K562 (cell line): Measurements from ENCODE around the gene PYGO2. TPM values are rescaled to one million over a fixed set of nuclear protein-coding genes. Genes with fewer than 3 reads are reported as not detected.

Source experiments
- ADNP ChIP-seq: fragments of 200-800 bp; sonication (Bioruptor generic); IDR thresholded peaks from 2 replicates; pipeline ENCODE4 v1.6.1; 2016; ENCODE audit warnings: missing genetic modification characterization, missing compliant biosample characterization
- HMG20B ChIP-seq: fragments of 250-450 bp; sonication (Bioruptor Pico); IDR thresholded peaks from 2 replicates; pipeline ENCODE4 v1.5.0; 2021; ENCODE audit warnings: mild to moderate bottlenecking
- NFXL1 ChIP-seq: fragments of 450-650 bp; formaldehyde crosslinking; IDR thresholded peaks from 2 replicates; pipeline ENCODE4 v1.4.0; 2021; ENCODE audit warnings: mild to moderate bottlenecking
- POLR2H ChIP-seq: IDR thresholded peaks from 2 replicates; pipeline ENCODE4 v1.6.1; 2016; ENCODE audit warnings: missing genetic modification characterization, low read depth, mild to moderate bottlenecking, control low read depth, missing compliant biosample characterization, moderate library complexity
- RAD51 ChIP-seq: fragments of 450-650 bp; IDR thresholded peaks from 2 replicates; pipeline ENCODE4 v1.7.1; 2016; ENCODE audit warnings: low read depth, mild to moderate bottlenecking, borderline replicate concordance
- RNF2 ChIP-seq: sonication (generic); IDR thresholded peaks from 2 replicates; pipeline ENCODE4 v1.6.1; 2016
- SRSF9 ChIP-seq: fragments of 200-400 bp; formaldehyde crosslinking; IDR thresholded peaks from 2 replicates; pipeline ENCODE4 v1.6.1; 2017; ENCODE audit warnings: low read depth, low read length, borderline replicate concordance
- STAG1 ChIP-seq: sonication (generic); formaldehyde crosslinking; IDR thresholded peaks from 2 replicates; pipeline ENCODE4 v1.5.0; 2020; ENCODE audit warnings: missing genetic modification reagents, borderline replicate concordance
- ZNF766 ChIP-seq: fragments of 200-800 bp; sonication (Bioruptor generic); conservative IDR thresholded peaks from 2 replicates; pipeline ENCODE4 v1.6.1; 2016; ENCODE audit warnings: missing genetic modification characterization, missing compliant biosample characterization
- polyA plus RNA-seq, 8 experiments: library from polyadenylated mRNA; depleted of rRNA in 4 of 8; stranded (reverse) in 5 of 8; unstranded in 3 of 8; fragments of >200 nt; fragmentation: Nextera tagmentation in 2 of 8; fragmentation: Illumina TruSeq in 1 of 8; extraction: Ambion mirVana in 2 of 8; extraction: Trizol in 1 of 8; gene quantifications; 2 replicates each; pipeline versions ENCODE4 v1.2.1 to v1.2.3, GENCODE V29; 2011 to 2014; ENCODE audit warnings: inconsistent platforms in 1 of 8, missing spikeins in 1 of 8
- total RNA-seq, 7 experiments: library from RNA; depleted of rRNA in 6 of 7; stranded (reverse); fragments of >200 nt in 6 of 7; fragmentation: Illumina TruSeq in 2 of 7; extraction: Trizol in 2 of 7; gene quantifications; 2 replicates each; pipeline versions ENCODE4 v1.2.1 to v1.2.3, GENCODE V29; 2011 to 2021; ENCODE audit warnings: low replicate concordance in 1 of 7
- TF ChIP-seq, protein P1 (sequence below): sonication (generic); formaldehyde crosslinking; IDR thresholded peaks from 2 replicates; pipeline ENCODE4 v1.8.0; 2022; ENCODE audit warnings: missing genetic modification reagents, mild to moderate bottlenecking, borderline replicate concordance
- TF ChIP-seq, protein P2 (sequence below): fragments of 450-650 bp; IDR thresholded peaks from 2 replicates; pipeline ENCODE4 v1.6.1; 2014; ENCODE audit warnings: low read depth, mild to moderate bottlenecking, moderate library complexity, borderline replicate concordance
- TF ChIP-seq, protein P3 (sequence below): conservative IDR thresholded peaks from 2 replicates; pipeline ENCODE4 v1.6.1; 2011; ENCODE audit warnings: low read depth, mild to moderate bottlenecking, low read length; ENCODE audit not compliant: control insufficient read depth
- TF ChIP-seq, protein P4 (sequence below): fragments of 450-650 bp; IDR thresholded peaks from 2 replicates; pipeline ENCODE4 v1.6.1; 2016; ENCODE audit warnings: low read depth, mild to moderate bottlenecking, moderate library complexity
- TF ChIP-seq, protein P5 (sequence below): fragments of 250-450 bp; sonication (Bioruptor Pico); IDR thresholded peaks from 2 replicates; pipeline ENCODE4 v1.5.0; 2021; ENCODE audit warnings: mild to moderate bottlenecking, borderline replicate concordance
- TF ChIP-seq, protein P6 (sequence below): fragments of 250-450 bp; sonication (Bioruptor Pico); IDR thresholded peaks from 2 replicates; pipeline ENCODE4 v1.5.0; 2020; ENCODE audit warnings: mild to moderate bottlenecking

PYGO2 gene
- total and polyA plus RNA-seq, 9 of the 15 experiments (the other 6 are each of a cell fraction or from before 2014, with no cell fraction given): 8.3 to 36.2 (median 18.2) TPM

DNA sequence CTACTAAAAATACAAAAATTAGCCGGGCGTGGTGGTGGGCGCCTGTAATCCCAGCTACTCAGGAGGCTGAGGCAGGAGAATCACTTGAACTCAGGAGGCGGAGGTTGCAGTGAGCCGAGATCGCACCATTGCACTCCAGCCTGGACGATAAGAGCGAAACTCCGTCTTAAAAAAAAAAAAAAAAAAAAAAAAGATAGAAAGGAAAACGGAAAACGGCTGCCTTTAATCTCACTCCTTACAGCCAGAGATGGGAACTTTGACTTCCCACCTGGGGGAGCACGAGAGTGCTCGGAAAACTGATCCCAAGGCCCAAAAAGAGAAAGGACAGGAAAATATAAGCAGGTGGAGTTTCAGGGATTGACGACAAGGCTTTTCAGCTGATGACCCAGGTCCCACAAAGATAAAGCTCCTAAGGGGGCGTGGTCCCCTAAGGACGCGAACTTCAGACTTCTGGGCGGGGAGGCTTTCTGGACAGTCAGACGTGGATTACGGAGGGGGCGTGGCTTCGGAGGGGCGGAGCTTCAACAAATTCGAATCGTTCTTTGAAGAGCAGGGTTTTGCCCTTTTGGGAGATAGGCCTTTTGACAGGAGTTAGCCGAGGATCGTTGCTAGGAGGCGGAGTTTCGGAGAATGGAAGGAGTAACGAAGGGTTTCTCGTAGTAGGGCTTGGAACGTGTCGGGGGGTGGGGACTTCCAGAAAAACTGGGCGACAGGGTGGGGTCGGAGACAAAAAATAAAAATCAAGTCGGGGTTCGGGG lies 11.9 kb upstream of the PYGO2 start (continued):
- TF ChIP-seq, protein P1, sequence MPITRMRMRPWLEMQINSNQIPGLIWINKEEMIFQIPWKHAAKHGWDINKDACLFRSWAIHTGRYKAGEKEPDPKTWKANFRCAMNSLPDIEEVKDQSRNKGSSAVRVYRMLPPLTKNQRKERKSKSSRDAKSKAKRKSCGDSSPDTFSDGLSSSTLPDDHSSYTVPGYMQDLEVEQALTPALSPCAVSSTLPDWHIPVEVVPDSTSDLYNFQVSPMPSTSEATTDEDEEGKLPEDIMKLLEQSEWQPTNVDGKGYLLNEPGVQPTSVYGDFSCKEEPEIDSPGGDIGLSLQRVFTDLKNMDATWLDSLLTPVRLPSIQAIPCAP (CRISPR knock-in tag): no peak
- TF ChIP-seq ADNP (tag) (no peak), HMG20B (CRISPR knock-in tag) (no peak), RAD51 (no peak), STAG1 (no peak), ZNF766 (CRISPR knock-in tag) (0 out of 2 replicates have a peak, but pooled peaks have one; percentile 41), NFXL1 (CRISPR knock-in tag) (no peak), POLR2H (tag) (peak; percentile 79), SRSF9 (no peak), RNF2 (no peak; the same call in 1 of the 2 replicates)
- TF ChIP-seq, protein P2, sequence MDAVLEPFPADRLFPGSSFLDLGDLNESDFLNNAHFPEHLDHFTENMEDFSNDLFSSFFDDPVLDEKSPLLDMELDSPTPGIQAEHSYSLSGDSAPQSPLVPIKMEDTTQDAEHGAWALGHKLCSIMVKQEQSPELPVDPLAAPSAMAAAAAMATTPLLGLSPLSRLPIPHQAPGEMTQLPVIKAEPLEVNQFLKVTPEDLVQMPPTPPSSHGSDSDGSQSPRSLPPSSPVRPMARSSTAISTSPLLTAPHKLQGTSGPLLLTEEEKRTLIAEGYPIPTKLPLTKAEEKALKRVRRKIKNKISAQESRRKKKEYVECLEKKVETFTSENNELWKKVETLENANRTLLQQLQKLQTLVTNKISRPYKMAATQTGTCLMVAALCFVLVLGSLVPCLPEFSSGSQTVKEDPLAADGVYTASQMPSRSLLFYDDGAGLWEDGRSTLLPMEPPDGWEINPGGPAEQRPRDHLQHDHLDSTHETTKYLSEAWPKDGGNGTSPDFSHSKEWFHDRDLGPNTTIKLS: peak; percentile 21; the same call in 1 of the 2 replicates
- TF ChIP-seq, protein P3, sequence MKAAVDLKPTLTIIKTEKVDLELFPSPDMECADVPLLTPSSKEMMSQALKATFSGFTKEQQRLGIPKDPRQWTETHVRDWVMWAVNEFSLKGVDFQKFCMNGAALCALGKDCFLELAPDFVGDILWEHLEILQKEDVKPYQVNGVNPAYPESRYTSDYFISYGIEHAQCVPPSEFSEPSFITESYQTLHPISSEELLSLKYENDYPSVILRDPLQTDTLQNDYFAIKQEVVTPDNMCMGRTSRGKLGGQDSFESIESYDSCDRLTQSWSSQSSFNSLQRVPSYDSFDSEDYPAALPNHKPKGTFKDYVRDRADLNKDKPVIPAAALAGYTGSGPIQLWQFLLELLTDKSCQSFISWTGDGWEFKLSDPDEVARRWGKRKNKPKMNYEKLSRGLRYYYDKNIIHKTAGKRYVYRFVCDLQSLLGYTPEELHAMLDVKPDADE: no peak
- TF ChIP-seq, protein P4, sequence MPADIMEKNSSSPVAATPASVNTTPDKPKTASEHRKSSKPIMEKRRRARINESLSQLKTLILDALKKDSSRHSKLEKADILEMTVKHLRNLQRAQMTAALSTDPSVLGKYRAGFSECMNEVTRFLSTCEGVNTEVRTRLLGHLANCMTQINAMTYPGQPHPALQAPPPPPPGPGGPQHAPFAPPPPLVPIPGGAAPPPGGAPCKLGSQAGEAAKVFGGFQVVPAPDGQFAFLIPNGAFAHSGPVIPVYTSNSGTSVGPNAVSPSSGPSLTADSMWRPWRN: 0 out of 2 replicates have a peak, but pooled peaks have one; percentile 15
- TF ChIP-seq, protein P5, sequence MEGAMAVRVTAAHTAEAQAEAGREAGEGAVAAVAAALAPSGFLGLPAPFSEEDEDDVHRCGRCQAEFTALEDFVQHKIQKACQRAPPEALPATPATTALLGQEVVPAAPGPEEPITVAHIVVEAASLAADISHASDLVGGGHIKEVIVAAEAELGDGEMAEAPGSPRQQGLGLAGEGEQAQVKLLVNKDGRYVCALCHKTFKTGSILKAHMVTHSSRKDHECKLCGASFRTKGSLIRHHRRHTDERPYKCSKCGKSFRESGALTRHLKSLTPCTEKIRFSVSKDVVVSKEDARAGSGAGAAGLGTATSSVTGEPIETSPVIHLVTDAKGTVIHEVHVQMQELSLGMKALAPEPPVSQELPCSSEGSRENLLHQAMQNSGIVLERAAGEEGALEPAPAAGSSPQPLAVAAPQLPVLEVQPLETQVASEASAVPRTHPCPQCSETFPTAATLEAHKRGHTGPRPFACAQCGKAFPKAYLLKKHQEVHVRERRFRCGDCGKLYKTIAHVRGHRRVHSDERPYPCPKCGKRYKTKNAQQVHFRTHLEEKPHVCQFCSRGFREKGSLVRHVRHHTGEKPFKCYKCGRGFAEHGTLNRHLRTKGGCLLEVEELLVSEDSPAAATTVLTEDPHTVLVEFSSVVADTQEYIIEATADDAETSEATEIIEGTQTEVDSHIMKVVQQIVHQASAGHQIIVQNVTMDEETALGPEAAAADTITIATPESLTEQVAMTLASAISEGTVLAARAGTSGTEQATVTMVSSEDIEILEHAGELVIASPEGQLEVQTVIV (CRISPR knock-in tag): no peak
- TF ChIP-seq, protein P6, sequence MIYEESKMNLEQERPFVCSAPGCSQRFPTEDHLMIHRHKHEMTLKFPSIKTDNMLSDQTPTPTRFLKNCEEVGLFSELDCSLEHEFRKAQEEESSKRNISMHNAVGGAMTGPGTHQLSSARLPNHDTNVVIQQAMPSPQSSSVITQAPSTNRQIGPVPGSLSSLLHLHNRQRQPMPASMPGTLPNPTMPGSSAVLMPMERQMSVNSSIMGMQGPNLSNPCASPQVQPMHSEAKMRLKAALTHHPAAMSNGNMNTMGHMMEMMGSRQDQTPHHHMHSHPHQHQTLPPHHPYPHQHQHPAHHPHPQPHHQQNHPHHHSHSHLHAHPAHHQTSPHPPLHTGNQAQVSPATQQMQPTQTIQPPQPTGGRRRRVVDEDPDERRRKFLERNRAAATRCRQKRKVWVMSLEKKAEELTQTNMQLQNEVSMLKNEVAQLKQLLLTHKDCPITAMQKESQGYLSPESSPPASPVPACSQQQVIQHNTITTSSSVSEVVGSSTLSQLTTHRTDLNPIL (CRISPR knock-in tag): no peak
